ENCODE data around the gene MICU1.
A peak's percentile ranks its signal among the peaks of the same experiment; 100 is the strongest.

Gene MICU1

DNA sequence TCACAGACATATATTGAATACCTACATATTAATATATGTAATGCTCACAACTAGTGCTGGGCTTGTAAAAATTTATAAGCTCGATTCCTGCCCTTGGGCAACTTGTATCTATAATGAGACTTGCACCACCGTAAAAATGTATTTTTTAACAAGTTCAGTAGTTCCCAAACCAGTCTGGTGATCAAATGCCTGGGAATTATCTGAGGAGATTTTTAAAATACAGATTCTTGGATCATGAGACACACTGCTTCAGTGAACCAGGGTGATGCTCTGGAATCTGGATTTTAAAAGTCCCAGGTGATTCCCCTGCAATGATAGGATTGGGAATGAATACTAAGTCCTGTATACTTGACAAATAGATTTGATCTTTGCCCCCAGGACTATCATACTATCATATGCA, 4.3 kb upstream of the MICU1 start:
- no peak for DNase-seq (ENCODE audit: low read depth)

GRCh38 chr10:72626444-72626754, 520 bp upstream of the MICU1 start:
- DNase-seq (ENCODE audit: low read depth), result no peak

GRCh38 chr10:72625276-72625607, 637 bp downstream of the MICU1 start:
- no peak for DNase-seq (ENCODE audit: low read depth)

GRCh38 chr10:72622271-72622670, 3.6 kb downstream of the MICU1 start:
- no peak for DNase-seq (ENCODE audit: low read depth)

GRCh38 chr10:72616716-72617115, 9.2 kb downstream of the MICU1 start:
- no peak for DNase-seq (ENCODE audit: low read depth)

DNA sequence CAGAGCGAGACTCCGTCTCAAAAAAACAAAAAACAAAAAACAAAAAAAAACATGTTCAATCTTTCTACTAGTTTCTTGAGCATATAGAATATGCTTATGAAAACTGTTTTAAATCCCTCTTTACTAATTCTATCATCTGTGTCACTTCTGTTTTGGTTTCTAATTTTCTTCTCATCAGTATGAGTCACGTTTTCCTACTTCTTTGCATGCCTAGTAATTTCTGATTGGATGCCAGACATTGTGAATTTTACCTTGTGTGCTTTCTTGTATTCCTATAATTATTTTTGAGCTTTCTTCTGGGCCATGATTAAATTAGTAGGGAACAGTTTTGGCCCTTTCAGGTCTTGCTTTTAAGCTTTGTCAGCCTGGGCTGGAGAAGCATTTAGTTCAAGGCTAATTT, 9.9 kb downstream of the MICU1 start:
- peak; percentile 32 for DNase-seq (ENCODE audit: low read depth)

DNA sequence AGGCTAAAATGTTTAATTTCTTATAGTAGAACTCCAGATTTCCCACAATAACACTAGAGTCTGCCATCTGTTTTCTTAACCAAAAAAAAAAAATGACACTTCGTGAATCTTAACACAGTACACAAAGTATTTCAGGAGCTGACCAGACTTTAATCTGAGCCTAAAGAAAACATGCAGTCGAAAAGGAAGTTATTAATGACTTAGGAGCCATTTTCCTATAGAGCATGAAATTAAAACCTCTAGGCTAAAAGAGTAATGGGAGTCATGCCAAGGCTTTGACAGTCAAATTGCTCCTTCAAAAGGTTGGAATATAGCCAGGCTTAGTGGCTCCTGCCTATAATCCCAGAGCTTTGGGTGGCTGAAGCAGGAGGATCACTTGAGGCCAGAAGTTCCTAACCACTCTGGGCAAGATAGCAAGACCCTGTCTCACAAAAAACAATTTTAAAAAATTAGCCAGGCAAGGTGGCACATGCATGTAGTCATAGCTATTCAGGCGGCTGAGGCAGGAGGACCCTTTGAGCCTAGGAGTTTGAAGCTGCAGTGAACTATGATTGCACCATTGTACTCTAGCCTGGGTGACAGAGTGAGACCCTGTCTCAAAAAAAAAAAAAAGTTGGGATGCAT, 13.6 kb downstream of the MICU1 start:
- DNase-seq (ENCODE audit: low read depth), result peak; percentile 19

DNA sequence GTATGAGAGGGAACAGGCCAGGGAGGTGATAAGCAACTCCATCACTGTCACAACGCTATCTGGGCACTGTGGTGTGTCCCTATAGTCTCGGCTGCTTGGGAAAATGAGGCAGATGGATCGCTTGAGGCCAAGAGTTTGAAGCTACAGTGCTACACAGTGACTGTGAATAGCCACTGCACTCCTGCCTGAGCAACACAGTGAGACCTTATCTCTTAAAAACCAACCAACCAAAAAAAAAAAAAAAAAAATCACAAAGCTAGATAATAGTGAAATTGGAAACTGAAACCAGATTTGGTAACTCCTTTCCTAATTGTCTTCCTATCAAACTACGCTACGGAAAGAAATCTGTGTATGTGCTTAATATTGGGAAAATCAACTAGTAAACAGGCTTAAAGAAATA, 14.1 kb downstream of the MICU1 start:
- no peak for DNase-seq (ENCODE audit: low read depth)

DNA sequence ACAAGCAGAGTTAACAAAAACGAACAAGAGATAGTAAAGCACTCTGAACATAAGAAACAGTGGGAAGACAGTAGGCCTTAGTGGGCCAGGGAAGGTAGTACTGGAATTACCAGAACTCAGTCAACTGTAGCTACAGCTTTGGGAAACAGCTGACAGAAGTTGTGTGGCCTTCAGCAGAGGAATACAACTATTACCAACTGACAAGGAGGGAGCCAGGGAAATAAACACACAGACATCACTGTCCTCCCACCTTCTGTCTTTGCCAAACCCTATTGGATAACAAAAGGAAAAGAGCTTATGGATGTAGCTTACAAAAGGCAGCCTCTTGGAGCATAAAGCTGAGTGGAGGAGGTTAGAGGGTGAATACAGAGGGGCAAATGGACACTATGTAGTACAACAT, 15.4 kb downstream of the MICU1 start:
- no peak for DNase-seq (ENCODE audit: low read depth)

- no peak for DNase-seq (ENCODE audit: low read depth)
These were observed 20.8 kb downstream of the MICU1 start for GRCh38 chr10:72605122-72605521.

DNA sequence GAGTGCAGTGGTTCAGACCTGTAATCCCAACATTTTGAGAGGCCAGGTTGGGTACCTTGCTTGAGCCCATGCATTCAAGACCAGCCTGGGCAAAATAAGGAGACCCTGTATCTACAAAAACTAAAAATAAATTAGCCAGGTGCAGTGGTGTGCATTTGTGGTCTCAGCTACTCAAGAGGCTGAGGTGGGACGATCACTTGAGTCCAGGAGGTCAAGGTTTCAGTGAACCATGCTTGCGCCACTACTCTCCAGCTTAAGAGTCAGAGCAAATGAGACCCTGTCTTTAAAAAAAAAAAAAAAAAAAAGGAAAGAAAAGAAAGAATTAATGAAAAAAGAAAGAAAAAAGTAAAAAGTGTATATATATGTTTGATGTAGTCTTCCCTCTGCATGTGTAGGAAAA, 24.7 kb downstream of the MICU1 start:
- DNase-seq (ENCODE audit: low read depth), result no peak

- no peak for DNase-seq (ENCODE audit: low read depth)
These were observed 26.8 kb downstream of the MICU1 start for GRCh38 chr10:72598769-72599701.

DNA sequence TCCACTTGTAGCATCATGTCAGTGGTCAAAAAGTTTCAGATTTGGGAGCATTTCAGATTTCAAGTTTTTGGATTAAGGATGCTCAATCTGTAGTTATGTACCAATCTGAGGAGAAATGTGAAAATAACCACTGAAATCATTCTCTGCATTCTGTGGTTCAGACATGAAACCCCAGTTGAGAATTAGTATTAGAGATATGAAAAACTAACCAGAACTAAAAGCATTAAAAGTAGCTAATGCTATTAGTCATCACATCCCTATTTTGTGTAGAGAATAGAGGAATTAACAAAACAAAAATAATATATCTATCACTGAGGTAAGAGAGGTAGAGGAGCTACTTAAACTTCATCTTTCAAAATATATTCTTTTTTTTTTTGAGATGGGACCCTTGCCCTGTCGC, 28.0 kb downstream of the MICU1 start:
- DNase-seq (ENCODE audit: low read depth), result no peak

- DNase-seq (ENCODE audit: low read depth), result no peak
These were observed 30.4 kb downstream of the MICU1 start for GRCh38 chr10:72595436-72595835.

GRCh38 chr10:72593963-72594362, 31.9 kb downstream of the MICU1 start:
- DNase-seq (ENCODE audit: low read depth), result no peak

- no peak for DNase-seq (ENCODE audit: low read depth)
These were observed 37.6 kb downstream of the MICU1 start for GRCh38 chr10:72588266-72588665.

GRCh38 chr10:72587568-72587967, 38.3 kb downstream of the MICU1 start:
- DNase-seq (ENCODE audit: low read depth), result no peak

DNA sequence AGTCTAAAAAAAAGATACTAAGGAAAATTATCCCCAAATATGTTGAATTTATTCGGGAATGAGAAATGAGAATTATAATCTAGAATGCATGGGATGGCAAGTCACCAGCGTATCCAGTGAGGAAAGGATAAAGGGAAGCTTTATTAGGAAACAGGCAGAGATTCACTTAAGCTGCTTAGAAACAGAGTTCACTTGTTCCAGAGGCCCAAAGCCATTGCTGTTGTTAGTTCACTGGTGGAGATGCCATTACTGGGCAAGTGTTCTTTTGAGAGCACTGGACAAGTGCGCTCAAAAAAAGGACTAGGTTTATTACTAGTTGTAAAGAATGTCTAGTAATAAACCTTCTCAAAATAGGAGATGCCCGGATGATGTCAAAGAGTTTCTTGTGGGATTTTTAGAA, 51.2 kb downstream of the MICU1 start:
- no peak for DNase-seq (ENCODE audit: low read depth)

- no peak for DNase-seq (ENCODE audit: low read depth)
These were observed 52.8 kb downstream of the MICU1 start for GRCh38 chr10:72573079-72573478.

DNA sequence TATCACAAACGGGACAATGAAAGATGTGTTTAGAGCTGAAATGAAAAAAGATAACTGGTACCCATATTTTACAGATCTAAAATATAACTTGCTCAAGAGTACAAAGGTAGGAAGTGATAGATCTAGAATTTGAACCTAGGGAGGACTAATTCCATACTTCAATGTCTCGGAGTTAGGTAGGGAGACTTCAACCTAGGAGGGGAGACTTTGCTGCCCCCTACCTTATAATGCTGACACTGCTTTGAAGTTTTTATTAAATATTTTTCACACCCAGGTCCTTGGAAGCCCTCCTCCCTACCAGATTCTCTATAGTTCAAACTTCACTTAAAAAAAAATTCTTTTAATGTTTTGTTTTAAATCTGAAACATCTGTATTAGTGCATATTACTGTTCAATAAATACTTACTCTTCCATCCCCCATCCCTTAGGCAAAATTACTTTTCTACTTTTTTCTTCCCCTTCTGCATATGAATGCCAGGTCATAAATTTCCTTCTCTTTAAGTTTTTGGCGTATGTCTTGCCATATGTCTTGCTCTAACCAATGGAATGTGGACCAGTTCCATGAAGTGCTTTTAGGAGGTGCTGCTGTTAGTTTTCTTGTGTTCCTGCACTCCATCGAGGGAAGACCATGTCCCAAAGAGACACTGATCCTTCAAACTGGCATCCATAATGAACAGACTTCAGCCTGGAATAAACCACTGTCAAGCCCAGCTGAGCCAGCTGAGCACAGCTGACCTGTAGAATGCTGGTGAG, 57.8 kb downstream of the MICU1 start:
- DNase-seq (ENCODE audit: low read depth), result peak; percentile 27

GRCh38 chr10:72567421-72567820, 58.5 kb downstream of the MICU1 start:
- peak; percentile 68 for DNase-seq (ENCODE audit: low read depth)

- DNase-seq (ENCODE audit: low read depth), result peak; percentile 2
These were observed 61.3 kb downstream of the MICU1 start for GRCh38 chr10:72564596-72564995.

- DNase-seq (ENCODE audit: low read depth), result no peak
These were observed 62.4 kb downstream of the MICU1 start for GRCh38 chr10:72563327-72563932.
